Measurements from ENCODE around the gene PGLYRP3.
"Not testable (repeated sequence)": the region's sequence is repeated elsewhere in the genome, so short reads cannot be mapped to it uniquely, and the experiment has no call there.

PGLYRP3 gene

DNA sequence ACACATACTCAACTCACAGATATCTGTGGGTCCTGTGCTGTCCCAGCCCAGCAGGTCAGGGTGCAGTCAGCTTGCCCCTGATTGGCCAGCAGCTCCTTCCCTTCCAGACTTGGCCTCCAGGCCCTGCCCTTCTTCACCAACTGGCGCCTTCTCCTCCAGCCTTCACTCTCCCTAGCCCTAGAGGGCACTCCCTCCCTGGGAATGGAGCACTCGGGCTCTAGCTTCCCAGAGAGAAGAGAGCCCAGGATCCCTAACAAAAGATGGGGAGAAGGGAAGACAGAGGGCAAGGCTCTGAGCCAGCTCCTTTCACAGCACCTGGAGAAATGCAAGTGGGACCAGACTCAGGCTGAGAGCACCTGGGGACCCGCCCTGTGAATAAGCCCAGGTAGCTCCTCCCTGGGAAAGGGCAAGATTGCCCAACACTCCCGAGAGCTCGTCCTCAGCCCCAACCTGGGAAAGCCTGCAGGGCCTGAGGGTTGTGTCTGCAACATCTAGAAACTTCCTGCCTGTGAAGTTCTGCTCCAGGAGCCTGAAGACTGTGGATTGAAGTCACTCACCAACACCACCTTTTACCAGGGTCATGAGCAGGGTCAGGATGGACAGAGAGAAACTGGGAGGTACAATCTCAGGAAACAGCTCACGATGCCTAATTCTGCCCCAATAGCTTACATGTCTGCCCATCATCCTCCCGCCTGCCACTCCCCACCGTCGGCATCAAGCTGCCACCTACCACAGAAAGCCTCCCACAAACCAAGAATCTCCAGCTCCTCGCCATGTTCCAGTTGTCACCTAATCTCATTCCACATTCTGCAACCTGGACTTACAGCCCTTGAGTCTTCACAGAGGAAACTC is 36.0 kb upstream of the PGLYRP3 start, which contains the start of gene PGLYRP4:
Gene PGLYRP4 (minus strand): TSS at position 331 of the 852 bp plus-strand sequence. CDS start 909 bp downstream, outside the sequence.
- DNase-seq: no peak

DNA sequence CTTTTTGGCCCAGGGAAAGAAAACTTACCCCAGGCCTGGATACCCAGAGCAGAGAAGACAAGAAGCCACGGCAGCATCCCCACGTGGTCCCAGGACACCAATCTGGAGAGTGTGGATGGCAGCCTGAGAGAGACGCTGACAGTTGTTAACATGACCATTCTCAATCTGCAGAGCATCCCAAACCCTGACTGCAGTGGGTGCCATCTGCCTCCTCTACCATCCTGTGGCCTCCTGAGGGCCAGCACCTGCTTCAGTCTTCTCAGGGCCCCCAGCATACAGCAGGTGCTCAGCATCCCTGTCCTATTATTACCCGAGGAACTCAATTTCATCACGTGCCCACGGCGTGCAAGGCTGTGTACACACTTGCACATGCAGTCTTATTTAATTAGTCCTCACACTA is 35.1 kb upstream of the PGLYRP3 start:
- no peak for DNase-seq

DNA sequence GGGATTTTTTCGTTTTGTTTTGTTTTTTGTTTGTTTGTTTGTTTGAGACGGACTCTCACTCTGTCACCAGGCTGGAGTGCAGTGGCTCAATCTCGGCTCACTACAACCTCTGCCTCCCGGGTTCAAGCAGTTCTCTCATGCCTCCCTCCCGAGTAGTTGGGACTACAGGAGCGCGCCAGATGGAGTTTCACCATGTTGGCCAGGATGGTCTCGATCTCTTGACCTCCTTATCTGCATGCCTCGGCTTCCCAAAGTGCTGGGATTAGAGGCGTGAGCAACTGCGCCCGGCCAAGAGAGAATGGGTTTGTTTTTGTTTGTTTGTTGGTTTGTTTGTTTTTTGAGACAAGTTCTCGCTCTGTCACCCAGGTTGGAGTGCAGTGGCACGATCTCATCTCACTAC is 34.3 kb upstream of the PGLYRP3 start:
- DNase-seq: not testable (repeated sequence)

DNA sequence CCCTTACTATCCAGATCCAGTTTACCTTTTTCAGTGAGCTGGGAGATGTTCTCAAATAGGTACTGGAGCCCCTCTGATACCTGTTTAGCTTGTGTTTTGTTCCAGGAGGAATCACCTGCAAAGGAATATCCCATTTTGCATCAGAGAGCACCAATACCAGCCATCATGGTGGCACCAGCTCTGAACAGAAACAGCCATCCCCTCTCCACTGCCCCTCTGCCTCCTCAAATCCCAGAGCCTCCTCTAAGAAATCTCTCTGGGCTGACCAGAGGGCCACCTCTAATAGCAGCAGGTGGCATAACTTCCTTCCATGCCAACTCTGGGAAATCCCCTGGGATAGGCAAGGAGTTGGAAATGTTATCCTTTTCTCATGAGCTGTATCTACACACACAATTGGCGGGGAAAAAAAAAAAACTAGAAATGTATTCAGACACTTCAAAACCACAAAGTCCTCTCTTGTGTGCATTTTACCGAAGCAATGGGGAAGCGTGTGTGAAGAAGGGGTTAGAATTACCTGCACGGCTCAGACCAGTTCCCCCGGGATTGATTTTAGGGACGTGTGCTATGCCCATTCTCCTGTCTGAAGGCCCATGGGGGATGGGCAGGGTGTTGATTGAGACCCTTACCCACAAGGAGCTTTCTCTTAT is 33.4 kb upstream of the PGLYRP3 start:
- DNase-seq: no peak

DNA sequence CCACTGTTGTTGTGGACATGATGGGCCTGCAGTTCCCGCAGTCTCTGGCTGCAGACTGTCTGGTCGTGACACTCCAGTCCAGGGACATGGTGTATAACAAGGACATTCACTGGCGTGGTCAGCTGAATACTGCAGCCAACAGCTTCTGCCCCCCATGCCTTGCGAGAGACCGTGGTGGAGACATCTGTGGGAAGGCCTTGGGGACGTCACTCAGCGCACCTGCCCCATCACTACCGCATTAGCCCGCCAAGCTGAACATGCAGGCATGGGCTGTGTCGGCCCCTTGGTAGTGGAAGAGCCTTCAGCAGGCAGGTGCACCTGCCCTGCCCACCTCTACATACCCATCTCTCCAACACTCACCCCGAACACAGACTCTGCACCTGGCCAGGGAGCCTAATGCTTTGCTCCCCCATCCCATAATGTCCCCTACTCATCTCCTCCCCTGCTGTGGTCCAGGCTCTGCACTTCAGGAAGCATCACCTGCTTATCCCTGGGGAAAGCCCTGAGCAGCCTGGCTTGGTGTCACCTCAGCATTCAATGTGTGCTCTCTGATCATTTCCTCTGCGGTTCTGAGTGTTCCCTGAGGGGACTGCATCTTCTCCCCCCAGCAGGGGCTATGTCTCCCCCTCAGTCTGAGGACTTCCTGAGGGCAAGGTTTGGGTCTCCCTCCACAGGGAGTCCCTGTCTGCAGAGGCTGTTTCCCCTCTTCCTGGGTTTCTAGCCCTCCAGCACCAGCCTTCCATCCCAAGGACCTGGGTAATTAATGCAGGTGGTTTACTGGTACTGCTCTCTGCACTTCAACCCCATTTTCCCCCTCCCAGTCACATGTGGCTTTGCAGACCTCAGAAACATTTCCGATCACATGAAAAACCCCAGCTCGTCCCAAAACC is 32.7 kb upstream of the PGLYRP3 start:
- DNase-seq: no peak

DNA sequence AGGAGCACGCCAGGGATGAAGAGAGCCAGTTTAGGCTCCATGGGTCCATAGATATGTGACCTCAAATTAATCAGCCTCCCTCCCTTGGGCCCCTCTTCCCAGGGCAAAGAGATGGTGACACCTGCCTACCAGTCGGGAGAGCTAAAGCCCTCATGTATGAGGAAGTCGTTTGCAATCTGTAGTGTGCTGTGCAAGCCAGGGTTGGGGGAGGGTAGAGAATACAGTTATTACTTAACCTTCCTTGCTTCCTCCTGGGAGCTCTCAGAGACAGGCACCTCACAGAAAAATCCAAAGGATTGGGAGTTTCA is 31.9 kb upstream of the PGLYRP3 start:
- peak; percentile 46 to 51 for DNase-seq

DNA sequence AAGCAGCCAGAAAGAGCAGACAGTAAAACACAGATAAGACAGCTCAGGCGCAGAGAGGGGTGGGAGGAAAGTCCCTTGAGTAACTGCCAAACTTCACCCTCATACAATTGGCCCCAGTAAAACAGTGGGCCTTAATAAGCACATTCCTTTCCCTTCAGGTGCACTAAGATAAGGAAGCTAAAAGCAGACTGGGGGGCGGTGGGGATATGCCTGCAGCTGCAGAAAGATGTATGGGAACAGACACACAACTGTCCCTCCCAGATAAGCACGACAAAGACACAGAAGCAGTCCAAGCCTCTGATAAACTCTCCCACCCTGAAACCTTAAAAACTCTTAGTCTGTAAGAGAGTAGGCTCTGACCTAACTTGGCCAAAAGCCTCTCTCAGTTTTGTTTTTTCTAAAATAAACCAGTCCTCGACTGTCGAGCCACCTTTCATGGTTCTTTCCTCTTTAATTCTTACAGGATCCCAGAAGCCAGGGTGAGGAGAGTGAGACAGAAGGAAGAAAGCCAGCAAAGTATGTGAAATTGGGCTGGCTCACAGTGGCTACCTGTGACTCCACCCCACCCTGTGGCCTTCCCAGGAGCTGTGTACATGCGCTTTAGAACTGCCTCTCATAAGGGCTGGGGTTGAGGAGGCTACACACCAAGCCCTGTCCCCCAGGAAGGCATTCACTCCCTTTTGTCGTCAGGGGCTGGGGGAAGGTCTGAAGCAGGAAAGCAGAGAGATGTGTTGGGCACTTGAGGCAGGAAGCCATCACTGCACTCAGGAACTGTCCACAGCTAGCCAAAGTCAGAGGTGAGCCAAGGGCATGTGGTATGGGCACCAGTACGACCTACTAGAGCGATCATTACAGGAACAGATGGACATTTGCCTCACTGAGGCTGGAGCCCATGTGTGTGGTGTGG is 31.3 kb upstream of the PGLYRP3 start:
- DNase-seq: no peak

DNA sequence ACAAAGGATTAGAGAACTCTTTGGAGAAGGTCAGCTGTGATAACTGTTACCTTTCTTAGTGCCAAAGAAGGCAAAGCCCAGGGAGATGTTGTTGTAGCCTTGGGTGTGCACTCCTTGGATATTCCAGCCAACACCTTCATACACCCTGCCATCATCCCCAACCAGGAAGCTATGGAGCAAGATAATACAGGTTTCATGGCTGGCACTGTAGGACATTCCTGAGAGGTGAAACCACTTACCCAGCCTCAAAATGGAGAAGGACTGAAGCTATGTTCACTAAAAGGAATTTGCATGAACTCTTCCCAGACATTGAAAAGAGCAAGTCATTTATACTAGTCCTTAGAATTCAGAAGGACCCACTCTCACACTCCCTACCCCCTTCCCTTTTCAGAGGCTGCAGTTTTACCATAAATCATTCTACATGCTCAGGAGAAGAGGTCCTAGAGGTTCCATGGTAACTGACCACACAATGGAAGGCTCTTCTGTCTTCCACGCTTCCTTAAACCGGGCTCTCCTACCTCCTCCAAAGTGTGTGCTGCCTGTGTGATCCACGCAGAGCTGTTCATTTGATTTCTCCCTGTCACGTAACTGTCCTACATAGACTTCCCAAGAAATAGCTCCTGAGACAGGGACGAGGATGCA is 30.4 kb upstream of the PGLYRP3 start:
- no peak for DNase-seq

DNA sequence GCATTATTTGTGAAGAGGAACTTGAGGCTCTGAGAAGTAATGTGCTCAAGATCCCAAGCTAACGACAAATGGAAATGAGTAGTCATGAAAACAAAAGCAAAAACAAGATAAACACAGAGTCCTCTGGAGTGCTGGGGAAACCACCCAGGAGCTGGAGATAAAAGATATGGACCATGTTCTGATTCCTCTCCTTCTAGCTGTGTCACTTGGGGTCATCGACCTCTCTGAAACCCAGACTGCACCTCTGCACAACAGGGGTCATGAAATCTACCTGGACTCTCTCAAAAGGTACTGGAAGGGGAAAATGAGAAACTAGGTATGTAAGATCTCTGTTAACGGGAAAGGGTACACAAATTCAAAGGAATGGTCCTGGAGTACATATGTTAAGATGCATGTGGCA is 29.4 kb upstream of the PGLYRP3 start:
- no peak for DNase-seq

DNA sequence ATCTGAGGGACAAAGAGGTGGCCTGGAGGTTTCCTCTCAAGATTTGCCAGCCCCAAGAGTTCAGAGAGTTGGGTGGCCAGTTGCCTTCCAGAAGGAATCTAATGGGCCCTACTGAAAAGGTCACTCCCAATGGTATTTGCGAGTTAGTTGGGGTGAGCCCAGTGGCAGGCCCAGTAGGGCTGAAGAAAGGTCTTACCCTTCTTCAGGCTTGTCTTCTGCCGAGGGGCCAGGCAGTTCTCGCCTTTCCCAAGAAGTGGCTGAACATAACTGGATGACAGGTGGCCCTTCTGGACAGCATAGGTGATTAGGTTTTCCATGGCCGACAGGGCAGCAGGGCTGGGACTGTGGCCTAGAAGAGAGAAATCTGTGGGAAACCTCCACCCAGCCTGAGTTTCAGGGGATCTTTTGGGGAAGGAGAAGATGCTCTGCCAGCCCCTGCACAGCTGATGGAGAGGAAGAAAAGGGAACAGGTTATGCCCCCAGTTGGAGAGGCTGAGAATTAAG is 28.7 kb upstream of the PGLYRP3 start:
- no peak for DNase-seq

DNA sequence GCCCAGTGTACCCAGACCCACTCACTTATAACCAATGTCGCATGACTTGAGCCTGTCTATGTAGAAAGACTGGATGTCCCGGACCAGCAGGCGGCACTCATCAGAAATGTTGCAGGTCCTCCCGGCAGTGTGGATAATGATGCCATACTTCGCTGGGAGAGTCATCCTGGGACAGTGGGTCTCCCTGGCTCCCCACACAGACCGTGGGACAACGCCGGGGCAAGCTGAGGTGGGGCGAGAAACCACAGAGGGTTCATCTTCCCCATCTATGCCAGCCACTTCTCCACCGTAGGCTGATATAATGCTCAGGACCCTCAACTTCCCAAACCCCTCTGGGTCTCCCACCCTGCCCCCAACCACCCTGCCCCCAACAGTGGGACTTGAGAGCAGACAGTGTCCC is 27.6 kb upstream of the PGLYRP3 start:
- no peak for DNase-seq

DNA sequence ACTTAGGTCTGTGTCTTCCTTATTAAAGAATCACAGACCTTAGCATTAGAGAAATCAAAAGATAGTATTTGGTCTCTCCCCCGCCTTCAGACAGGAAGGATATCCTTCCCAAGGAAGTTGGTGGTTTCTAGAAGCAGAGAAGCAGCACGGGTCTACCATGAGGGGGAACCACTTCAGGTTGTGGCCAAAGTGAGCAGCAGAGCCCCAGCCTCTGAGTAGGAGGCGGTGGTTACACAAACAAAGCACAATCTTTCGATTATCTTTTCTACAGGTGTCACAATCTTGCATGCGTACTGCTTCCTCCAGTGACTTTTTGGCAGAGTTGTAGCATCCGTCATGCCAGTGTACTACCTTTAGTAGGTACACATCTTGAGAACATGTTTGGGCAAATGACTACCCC is 27.1 kb upstream of the PGLYRP3 start:
- no peak for DNase-seq

DNA sequence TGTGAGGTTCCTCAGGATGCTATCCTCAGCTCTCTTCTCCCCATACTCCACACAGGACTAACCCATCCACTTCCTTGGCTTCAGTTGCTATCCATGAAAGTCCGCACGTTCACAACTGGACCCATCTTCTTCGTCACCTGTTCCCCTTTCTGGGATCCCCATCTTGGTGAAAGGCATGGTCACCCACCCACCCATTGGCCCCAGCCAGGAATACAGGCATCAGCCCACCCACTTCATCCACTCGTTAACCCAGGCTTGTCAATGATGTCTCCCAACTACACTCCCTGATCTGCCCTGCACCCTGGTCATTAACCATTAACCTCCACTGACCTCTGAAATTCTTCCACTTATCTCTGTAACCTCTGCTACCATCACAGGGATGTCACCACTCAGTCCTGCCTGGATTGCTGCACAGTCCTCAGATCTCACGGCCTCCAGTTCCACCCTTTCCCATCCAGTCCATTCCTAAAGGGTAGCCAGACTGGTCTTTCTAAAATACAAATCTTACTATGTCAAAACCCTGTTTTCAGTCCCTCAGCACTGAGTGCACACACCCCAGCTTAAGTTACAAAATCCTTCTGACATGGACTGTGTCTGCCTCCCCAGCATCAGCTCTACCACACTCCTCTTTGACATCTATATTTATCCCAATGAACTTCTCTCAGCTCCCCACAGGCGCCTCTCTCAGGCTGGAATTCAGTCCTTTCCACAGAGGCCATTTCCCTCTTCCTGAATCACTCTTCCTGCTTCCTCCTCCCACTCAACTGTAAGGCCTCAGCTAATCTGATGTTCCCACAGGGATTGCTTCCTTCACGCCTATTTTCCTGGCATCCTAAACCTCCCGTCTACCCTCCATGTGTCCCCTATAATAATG is 25.5 kb upstream of the PGLYRP3 start:
- DNase-seq: no peak

DNA sequence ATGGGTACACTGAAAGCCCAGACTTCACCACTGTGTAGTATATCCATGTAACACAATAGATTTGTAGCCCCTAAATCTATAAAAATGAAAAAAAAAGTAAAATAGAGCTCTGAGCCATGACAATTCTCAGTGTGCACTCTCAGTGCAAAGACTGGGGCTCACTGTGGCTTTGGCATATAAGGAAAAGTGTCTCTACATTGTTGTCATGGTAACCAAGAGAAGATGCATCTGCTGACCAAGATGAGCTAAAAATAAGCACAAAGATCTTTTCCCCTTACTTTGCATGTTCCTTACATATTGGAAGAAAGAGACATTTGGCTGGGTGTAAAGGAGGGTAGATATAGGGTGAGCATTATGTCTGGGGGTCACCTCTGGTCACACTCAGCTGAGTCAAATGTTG is 23.9 kb upstream of the PGLYRP3 start:
- no peak for DNase-seq

DNA sequence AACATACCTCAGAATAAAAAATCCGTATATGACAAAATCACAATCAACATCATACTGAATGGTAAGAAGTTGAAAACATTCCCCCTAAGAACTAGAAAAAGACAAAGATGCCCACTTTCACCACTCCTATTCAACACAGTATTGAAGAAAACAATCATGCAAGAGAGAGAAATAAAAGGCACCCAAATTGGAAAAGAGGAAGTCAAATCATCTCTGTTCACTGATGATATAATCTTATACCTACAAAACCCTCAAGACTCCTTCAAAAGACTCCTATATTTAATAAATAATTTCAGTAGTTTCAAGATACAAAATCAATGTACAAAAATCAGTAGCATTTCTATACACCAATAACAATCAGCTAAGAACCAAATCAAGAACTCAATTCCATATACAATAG is 21.1 kb upstream of the PGLYRP3 start:
- no peak for DNase-seq

DNA sequence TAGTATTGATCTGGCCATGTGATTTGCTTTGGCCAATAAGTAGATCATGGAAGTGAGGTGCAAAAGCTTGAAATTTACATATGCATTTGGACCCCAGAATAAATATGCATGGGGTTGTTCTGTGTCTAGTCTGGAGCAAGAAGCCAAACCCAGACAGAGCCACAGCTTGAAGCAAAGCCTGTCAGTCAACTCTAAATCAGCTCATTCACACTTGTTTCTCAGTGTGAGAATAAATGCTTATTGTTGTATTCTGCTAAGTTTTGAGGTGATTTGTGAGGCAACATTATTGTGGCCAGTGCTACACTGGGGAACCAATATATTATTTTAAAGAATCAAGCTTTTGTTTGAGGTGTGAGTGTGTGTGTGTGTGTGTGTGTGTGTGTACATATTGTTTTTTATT is 12.2 kb upstream of the PGLYRP3 start:
- no peak for DNase-seq

DNA sequence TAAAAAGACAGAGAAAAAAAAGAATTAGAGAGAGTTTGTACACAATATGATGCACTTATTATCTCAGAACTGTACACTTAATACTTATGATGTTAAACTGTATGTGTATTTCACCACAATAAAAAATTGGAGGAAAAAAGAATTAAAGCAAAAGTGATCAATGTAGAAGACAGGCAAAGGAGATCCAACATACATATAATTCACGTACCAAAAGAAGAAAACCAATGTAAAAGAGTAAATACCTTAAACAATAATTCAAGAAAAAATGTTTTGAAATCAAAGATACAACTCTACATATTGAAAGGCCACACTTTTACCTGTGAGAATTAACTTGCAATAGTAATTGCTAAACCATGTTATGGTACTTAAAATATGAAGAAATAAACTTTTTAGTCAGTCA is 9.8 kb upstream of the PGLYRP3 start:
- DNase-seq: no peak

DNA sequence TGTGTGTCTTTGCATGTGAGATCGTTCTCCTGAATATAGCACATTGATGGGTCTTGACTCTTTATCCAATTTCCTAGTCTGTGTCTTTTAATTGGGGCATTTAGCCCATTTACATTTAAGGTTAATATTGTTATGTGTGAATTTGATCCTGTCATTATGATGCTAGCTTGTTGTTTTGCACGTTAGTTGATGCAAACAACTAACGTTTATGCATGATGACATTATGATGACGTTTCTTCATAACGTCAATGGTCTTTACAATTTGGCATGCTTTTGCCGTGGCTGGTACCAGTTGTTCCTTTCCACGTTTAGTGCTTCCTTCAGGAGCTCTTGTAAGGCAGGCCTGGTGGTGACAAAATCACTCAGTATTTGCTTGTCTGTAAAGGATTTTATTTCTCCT is 5.4 kb upstream of the PGLYRP3 start:
- DNase-seq: not testable (repeated sequence)

DNA sequence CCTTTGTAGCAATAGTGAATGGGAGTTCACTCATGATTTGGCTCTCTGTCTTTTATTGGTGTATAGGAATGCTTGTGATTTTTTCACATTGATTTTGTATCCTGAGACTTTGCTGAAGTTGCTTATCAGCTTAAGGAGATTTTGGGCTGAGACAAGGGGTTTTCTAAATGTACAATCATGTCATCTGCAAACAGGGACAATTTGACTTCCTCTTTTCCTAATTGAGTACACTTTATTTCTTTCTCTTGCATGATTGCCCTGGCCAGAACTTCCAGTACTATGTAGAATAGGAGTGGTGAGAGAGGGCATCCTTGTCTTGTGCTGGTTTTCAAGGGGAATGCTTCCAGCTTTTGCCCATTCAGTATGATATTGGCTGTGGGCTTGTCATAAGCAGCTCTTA is 3.3 kb upstream of the PGLYRP3 start:
- not testable (repeated sequence) for DNase-seq

DNA sequence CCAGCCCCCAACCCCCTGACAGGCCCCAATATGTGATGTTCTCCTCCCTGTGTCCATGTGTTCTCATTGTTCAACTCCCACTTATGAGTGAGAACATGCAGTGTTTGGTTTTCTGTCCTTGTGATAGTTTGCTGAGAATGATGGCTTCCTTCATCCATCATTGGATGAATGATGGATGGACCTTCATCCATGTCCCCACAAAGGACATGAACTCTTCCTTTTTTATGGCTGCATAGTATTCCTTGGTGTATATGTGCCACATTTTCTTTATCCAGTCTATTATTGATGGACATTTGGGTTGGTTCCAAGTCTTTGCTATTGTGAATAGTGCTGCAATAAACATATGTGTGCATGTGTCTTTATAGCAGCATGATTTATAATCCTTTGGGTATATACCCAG is 1.6 kb upstream of the PGLYRP3 start:
- not testable (repeated sequence) for DNase-seq

DNA sequence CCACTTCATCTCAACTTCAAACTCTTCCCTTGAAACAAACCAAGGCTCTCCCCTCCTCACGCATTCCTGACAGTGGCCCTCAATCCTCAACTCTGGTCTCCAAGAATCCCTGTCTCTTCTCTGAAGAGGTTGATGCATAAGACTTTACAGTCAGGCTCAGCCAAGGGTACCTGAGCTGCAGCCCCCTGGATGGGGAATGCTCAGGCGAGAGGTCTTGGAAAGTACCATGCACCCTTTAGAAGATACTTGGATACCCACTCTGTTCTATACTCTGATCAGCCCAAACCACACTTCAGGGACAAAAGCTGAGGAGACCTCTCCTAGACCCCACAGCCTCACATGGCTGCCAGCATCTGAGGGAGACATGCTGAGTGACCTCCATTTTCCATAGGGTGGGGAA is 536 bp upstream of the PGLYRP3 start:
- DNase-seq: no peak
